Stimulated activated CD4-positive, alpha-beta T cell treated with anti-CD3 and anti-CD28 coated beads, Interleukin-15, amount 100 ng/mL, for 24 hours (primary cell): ENCODE measurements around the gene TOLLIP.
"Not testable (repeated sequence)": the region's sequence is repeated elsewhere in the genome, so short reads cannot be mapped to it uniquely, and the experiment has no call there.

Experiments used
- DNase-seq: peaks from one replicate; pipeline ENCODE4 v3.0.0-alpha.2; 2020

Gene TOLLIP

GRCh38 chr11:1309498-1310317 is at the start of gene TOLLIP:
TSS of gene TOLLIP (minus strand) at chr11:1309632. CDS start at chr11:1309498, 134 bp downstream.
- DNase-seq = peak; percentile 97

GRCh38 chr11:1358931-1359330 is 49.5 kb upstream of the TOLLIP start:
- not testable (repeated sequence) for DNase-seq

GRCh38 chr11:1358286-1358685 is 48.9 kb upstream of the TOLLIP start:
- no peak for DNase-seq

GRCh38 chr11:1356478-1356960 is 47.1 kb upstream of the TOLLIP start:
- DNase-seq = no peak

- no peak for DNase-seq
These were observed 46.6 kb upstream of the TOLLIP start for GRCh38 chr11:1356007-1356435.

- no peak for DNase-seq
These were observed 44.9 kb upstream of the TOLLIP start for GRCh38 chr11:1354125-1354938.

GRCh38 chr11:1353383-1354124 is 44.1 kb upstream of the TOLLIP start:
- no peak for DNase-seq

GRCh38 chr11:1352696-1353382 is 43.4 kb upstream of the TOLLIP start:
- DNase-seq = no peak

- DNase-seq = no peak
These were observed 42.0 kb upstream of the TOLLIP start for GRCh38 chr11:1351278-1351937.

- DNase-seq = no peak
These were observed 40.8 kb upstream of the TOLLIP start for GRCh38 chr11:1350086-1350725.

GRCh38 chr11:1349327-1350041 is 40.1 kb upstream of the TOLLIP start:
- no peak for DNase-seq

- no peak for DNase-seq
These were observed 39.4 kb upstream of the TOLLIP start for GRCh38 chr11:1348796-1349326.

- no peak for DNase-seq
These were observed 38.8 kb upstream of the TOLLIP start for GRCh38 chr11:1348146-1348795.

GRCh38 chr11:1347411-1347999 is 38.1 kb upstream of the TOLLIP start:
- DNase-seq = not testable (repeated sequence)

- DNase-seq = no peak
These were observed 37.4 kb upstream of the TOLLIP start for GRCh38 chr11:1346669-1347390.

- no peak for DNase-seq
These were observed 36.5 kb upstream of the TOLLIP start for GRCh38 chr11:1345737-1346513.

- DNase-seq = no peak
These were observed 34.7 kb upstream of the TOLLIP start for GRCh38 chr11:1344056-1344635.
